SH-SY5Y (cell line): ENCODE measurements around the gene SLC12A7.
A peak's percentile ranks its signal among the peaks of the same experiment; 100 is the strongest.

Source experiments
- GATA2 ChIP-seq: IDR thresholded peaks from 2 replicates; pipeline ENCODE4 v1.6.1; 2011; ENCODE audit warnings: mild to moderate bottlenecking, low read depth, low read length
- GATA3 ChIP-seq: IDR thresholded peaks from 2 replicates; pipeline ENCODE4 v1.6.1; 2011; ENCODE audit warnings: low read depth, mild to moderate bottlenecking, low read length, moderate library complexity

The SLC12A7 gene

DNA sequence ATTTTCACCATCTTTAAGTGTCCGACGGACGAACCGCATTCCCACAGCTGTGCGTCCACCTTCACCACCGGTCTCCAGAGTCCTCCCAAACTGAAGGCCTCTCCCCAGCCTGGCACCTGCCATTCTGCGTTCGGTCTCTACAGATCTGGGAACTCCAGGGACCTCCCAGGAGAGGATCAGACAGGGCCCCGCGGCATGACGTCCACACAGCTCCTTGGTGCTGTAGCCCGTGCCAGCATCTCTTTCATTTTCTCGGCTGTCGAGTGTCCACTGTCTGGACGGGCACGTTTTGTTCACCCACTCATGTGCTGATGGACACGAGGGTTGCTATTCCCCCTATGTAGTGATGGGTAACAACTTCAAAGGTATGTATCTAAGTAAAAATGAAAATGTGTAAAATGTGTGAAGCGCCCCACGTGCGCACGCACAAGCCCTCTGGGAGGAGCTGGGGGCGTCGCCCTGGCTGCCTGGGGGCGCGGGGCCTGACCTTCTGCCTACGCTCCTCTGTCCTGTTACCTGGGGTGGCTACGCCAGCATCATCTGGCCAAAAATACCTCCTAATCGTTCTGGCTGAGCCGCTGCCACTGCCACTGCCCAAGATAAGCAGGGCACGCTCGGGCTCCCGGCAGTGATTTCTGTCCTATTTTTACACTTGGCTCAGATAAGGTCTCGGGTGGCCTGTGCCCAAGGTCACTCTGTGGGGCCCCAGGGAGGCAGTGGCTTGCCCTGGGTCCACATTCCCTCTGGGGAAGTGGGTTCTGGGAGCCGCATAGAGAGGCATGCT, 10.8 kb upstream of the SLC12A7 start:
- no peak for TF ChIP-seq GATA3
- TF ChIP-seq GATA2: no peak

DNA sequence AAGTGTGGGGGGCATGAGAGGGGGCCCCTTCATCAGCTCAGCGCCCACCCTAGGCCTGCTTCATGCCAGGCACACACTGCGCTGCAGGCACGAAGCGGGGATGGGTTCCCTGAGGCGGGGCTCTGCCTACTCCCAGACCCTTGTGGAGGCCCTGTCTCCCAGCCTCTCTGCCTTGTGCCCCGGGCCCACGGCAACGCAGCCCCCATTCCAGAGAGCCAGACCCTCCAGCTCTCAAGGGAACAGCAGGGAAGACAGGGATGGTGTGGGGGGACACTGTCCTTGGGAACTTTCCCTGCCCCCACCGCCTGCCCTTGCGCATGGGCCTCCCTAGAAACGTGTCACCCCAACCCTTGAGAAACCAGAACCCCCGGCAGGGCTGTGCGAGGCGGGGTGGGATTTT, 10.0 kb upstream of the SLC12A7 start:
- TF ChIP-seq GATA3 (no peak), GATA2 (no peak)

DNA sequence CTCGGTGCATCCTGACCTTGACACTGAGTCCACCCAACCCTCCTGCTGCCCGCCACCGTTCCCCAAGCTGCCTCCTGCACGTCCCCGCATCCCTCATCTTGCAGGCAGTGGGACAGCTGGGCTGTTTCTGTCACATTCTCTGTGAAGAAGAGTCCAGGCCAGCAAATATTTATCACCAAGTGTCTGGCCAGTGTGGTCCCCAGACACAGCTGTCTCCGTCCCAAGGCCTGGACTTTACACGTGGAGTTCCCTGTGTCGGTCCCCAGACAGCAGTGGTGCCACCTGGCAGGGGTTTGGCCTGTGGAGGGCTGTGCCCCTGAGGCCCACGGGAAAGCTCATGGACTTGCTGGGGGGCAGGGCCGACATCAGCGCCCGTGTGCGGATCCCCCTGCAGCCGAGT, 9.2 kb upstream of the SLC12A7 start:
- no peak for TF ChIP-seq GATA3
- TF ChIP-seq GATA2: no peak

DNA sequence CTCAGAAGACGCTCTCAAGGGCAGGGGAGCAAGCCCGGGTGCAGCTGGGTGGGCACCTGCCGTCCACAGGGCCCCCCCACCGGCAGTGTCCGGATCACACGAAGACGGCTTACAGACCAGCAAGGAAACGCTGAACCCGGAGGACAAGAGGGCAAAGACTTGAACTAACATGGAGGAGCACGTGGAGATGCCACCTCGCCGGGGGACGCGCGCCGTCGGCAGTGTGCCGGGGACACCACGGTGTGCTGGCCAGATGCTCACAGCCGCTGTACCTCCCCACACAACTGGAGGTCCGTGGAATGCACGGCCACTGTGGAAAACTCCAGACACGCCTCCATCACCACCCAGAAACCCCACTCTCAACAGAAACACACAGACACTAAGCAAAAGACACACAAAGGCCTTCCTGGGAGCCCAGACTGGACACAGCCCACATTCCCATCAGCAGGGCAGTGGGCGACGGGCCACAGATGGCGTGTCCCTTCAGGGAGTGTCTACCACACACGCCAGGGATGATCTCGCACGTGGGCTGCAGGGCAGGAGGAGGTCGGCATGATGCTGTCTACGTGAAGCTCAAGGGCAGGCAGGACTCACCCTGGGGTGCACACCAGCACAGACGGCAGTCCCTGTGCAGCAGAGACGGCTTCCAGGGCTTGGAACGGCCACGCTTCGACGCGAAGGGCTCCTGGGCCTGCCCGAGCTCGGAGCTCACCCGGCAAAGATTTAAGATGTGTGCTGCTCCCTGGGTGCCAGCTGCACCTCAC, 8.6 kb upstream of the SLC12A7 start:
- no peak for TF ChIP-seq GATA3
- TF ChIP-seq GATA2: no peak

DNA sequence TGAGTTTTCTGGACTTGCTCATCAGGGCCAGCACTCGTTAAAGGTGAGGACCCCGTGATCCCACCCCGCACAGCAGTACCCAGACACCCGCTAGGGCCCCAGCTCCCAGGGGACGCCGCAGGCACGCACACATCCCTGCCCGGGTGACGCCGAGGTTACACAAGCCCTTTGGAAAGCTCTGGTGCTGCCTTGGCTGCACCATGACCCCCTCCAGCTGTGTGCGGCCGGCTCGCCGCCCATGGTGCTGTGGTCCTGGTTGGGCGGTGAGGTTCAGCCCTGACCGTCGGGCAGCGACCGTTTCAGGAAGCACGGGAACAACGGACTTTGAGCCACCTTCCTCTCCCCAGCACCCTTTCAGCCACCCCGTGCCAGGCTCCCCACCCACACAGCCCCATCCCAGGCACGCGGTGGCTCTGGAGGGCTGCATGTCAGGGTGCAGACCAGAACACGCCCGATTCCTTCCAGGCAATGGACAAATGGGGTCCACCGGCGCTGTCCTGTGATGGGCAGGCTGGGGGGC, 7.5 kb upstream of the SLC12A7 start:
- TF ChIP-seq GATA3 (no peak), GATA2 (no peak)

DNA sequence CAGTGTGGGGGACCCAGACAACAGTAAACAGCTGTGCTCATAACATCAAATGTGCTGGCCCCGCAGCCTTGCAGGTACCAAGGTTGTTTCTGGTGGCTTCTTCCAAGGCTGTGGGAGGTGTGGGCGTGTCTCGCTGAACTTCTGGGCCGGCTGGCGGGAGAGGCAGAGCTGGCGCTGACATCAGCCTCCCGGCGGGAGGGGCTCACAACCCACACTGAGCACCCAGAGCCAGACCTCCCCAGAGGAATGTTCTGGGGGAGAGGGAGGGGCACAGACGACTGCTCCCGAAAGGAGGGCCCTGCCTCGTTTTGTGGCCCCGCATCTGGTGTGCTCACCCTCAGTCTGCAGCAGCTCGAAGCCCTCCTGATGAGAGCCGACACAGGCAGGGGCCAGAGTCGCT, 6.9 kb upstream of the SLC12A7 start:
- TF ChIP-seq GATA2 (no peak), GATA3 (no peak)

DNA sequence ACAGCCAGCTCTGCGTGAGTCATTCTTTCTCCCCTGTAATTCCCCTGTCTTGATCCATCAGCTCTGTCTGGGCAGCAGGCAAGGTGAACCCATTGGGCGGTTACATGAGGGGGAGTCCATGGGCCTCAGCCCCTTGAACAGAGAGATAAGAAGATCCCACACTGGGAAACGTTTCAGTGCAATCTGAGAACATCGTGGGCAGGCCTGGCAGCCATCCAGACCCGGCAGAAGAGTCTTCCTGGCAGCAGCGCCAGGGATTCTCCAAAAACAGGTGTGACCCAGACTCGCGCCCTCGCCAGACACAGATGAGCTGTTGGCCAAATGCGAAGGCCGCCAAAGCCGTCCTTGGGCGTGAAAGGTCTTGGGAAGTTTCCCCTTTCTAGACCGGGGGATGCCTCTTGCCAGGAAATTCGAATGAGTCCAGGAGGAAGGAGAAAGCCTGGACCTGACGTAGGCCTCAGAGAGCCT, 6.4 kb upstream of the SLC12A7 start:
- TF ChIP-seq GATA2: 0 out of 2 replicates have a peak, but pooled peaks have one; percentile 8
- no peak for TF ChIP-seq GATA3

DNA sequence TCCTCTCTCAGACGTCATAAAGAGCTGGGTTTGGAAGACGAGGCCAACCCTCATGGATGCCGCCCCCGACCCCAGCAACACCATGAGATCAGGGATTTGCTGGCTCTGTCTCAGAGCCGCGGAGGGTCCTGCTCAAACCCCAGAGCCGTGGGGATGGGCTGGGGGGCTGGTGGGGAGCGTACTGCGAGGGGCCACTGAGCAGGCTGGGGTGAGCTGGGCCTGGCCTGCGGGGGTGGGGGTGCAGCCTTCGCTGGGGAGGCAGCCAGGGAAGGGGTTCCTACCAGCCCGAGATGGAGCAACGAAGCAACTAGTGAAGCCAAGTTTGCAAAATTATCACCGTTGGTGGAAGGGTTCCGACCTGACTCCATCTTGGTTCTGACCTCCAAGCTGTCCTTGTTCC, 5.1 kb upstream of the SLC12A7 start:
- TF ChIP-seq GATA3: no peak
- no peak for TF ChIP-seq GATA2

DNA sequence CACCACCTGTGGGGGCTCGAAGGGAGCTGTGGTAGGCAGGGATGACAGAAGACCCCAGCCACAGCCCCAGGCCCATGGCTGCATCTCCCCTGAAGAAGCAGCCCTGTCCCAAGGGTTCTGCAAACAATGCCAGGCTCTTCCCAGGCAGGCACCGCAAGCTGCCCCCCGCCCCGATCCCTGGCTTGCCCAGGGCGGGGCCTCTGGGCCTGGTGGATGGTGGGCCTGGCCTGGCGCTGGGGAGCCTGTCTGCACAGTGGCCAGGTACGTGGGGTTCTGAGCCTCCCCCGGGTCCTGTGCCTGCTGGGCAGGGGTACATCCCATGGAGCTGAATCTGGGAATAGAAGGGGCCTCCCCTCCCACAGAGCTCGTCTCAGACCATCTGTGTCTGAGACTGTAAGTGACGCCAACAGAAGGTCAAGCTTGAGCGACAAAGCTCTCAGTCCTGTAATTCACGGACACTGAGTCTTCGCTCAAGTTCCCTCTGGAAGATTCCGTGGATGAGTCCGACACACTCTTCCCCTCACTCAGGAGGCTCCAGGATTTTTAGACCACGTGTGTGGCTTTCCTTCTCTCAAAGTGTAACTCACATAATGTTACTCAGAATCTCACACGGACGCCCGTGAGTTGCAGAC, 4.4 kb upstream of the SLC12A7 start:
- TF ChIP-seq GATA2 (no peak), GATA3 (no peak)

DNA sequence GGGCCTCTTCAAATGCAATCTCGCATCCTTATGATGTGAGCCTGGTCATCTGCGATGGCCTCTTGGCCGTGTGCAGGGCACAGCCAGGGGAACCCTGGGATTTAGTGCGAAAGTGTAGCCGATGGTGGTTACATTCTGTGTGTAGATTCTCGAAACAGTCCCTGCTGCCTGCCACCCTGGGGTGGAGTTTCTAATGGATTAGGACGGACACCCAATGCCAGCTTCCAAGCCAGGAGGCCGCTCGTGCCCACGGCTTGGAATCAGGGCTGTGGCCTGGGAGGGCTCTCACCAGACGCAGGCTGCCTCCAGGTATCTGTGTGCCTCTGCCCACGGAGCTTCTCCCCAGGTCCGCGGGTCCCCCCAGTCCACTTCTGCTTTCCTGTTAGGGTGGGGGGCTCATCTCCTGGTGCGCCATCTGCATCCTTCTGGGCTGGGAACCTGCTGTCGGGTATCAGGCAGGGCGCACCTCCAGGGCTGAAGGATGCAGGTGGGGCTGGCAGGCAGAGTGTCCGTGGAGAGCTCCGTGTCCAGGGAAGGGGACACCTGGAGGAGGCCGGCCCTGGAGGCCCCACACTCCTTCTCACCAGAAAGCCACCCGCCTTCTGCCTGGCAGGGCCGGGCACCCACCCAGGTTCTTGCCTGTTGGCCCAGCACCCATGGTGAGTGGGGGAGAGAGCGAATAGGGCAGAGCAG, 3.4 kb upstream of the SLC12A7 start:
- TF ChIP-seq GATA3 (no peak), GATA2 (no peak)

- TF ChIP-seq GATA3 (no peak), GATA2 (no peak)
These were observed 2.1 kb upstream of the SLC12A7 start for GRCh38 chr5:1113805-1114586.

- TF ChIP-seq GATA2: no peak
- no peak for TF ChIP-seq GATA3
These were observed 1.4 kb upstream of the SLC12A7 start for GRCh38 chr5:1113332-1113690.
